ENCODE measurements around the gene CLEC3B.

CLEC3B gene

DNA sequence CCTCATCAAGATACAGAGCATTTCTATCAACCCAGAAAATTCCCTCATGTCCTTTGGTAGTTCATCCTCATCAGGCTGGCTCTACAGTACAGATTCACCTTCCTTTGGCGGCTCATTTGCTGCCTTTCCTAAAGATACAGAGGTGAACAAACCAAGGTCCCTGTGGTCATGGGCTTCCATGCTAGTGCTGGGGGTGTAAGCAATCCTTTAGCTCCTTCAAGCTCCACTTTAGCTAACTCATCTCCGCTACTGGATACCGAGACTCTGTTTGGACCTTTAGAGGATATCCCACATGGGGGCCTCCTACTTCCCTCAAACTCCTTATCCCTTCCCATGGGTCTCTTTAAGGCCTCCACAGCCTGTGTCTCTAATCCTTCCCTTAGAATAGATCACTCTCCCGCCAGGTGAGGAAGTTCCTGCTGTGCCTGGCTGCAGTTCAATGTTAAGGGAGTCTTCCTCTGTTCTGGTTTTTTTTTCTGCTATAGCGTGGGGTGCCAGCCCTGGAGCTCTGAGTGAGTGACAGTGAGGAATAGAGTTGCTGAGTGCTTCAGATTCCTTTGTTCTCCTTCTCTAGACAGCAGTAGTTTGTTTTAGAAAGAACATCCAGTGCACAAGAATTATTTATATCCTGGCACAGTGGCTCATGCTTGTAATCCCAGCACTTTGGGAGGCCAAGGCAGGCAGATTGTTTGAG, 30.7 kb downstream of the CLEC3B start:
- Histone ChIP-seq H3K27ac (ENCODE audit: low read depth, low read length) (no peak overlapping the region), H3K9me3 (ENCODE audit: control insufficient read depth, insufficient read depth, low read length) (no peaks in the 10 kb centered on the region), H3F3A (ENCODE audit: control insufficient read depth, insufficient read depth) (no peaks in the 10 kb centered on the region), H3K4me1 (ENCODE audit: control insufficient read depth, low read length) (no peaks in the 10 kb centered on the region), H4K20me1 (ENCODE audit: control insufficient read depth, insufficient read depth, low read depth, low read length) (no peaks in the 10 kb centered on the region), H3K9me2 (replicated peaks; ENCODE audit: control insufficient read depth, low read length) (no peaks in the 10 kb centered on the region), H3K4me3 (ENCODE audit: low read length) (no peak overlapping the region), H3K27me3 (ENCODE audit: control insufficient read depth, low read length) (peaks cover 5% of the 10 kb centered on the region), H3K4me2 (ENCODE audit: low read length) (no peak overlapping the region), H3K36me3 (ENCODE audit: control insufficient read depth, low read length) (no peaks in the 10 kb centered on the region), H3K79me2 (ENCODE audit: control insufficient read depth, low read length) (no peaks in the 10 kb centered on the region)
- TF ChIP-seq EZH2phosphoT487 (IDR thresholded peaks at IDR 0.05; ENCODE audit: borderline replicate concordance, low read length) = no peak
- TF ChIP-seq, protein P1, sequence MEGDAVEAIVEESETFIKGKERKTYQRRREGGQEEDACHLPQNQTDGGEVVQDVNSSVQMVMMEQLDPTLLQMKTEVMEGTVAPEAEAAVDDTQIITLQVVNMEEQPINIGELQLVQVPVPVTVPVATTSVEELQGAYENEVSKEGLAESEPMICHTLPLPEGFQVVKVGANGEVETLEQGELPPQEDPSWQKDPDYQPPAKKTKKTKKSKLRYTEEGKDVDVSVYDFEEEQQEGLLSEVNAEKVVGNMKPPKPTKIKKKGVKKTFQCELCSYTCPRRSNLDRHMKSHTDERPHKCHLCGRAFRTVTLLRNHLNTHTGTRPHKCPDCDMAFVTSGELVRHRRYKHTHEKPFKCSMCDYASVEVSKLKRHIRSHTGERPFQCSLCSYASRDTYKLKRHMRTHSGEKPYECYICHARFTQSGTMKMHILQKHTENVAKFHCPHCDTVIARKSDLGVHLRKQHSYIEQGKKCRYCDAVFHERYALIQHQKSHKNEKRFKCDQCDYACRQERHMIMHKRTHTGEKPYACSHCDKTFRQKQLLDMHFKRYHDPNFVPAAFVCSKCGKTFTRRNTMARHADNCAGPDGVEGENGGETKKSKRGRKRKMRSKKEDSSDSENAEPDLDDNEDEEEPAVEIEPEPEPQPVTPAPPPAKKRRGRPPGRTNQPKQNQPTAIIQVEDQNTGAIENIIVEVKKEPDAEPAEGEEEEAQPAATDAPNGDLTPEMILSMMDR (IDR thresholded peaks at IDR 0.05; ENCODE audit: low read depth, low read length, poor library complexity, severe bottlenecking) = no peak

DNA sequence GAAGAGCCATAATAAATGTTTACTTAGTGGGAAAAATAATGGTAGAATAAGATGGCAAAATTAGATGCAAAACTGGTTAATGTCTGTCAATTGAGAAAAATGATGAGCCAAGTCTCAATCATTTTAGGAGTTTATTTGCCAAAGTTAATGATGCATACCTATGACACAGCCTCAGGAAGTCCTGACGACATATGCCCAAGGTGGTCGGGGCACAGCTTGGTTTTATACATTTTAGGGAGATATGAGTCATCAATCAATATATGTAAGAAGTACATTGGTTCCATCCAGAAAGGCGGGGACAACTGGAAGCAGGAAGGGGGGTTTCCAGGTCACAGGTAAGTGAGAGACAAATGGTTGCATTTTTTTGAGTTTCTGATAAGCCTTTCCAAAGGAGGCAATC, 31.5 kb downstream of the CLEC3B start:
- TF ChIP-seq, protein P1 (IDR thresholded peaks at IDR 0.05; ENCODE audit: low read depth, low read length, poor library complexity, severe bottlenecking) = no peak
- TF ChIP-seq EZH2phosphoT487 (IDR thresholded peaks at IDR 0.05; ENCODE audit: borderline replicate concordance, low read length) = no peak
- Histone ChIP-seq H3K4me2 (ENCODE audit: low read length) (no peak overlapping the region), H3K27me3 (ENCODE audit: control insufficient read depth, low read length) (peaks cover 5% of the 10 kb centered on the region), H3K9me3 (ENCODE audit: control insufficient read depth, insufficient read depth, low read length) (no peaks in the 10 kb centered on the region), H3K4me1 (ENCODE audit: control insufficient read depth, low read length) (no peaks in the 10 kb centered on the region), H3K27ac (ENCODE audit: low read depth, low read length) (no peak overlapping the region), H3K36me3 (ENCODE audit: control insufficient read depth, low read length) (no peaks in the 10 kb centered on the region), H4K20me1 (ENCODE audit: control insufficient read depth, insufficient read depth, low read depth, low read length) (no peaks in the 10 kb centered on the region), H3F3A (ENCODE audit: control insufficient read depth, insufficient read depth) (no peaks in the 10 kb centered on the region), H3K79me2 (ENCODE audit: control insufficient read depth, low read length) (no peaks in the 10 kb centered on the region), H3K4me3 (ENCODE audit: low read length) (no peak overlapping the region), H3K9me2 (replicated peaks; ENCODE audit: control insufficient read depth, low read length) (no peaks in the 10 kb centered on the region)

DNA sequence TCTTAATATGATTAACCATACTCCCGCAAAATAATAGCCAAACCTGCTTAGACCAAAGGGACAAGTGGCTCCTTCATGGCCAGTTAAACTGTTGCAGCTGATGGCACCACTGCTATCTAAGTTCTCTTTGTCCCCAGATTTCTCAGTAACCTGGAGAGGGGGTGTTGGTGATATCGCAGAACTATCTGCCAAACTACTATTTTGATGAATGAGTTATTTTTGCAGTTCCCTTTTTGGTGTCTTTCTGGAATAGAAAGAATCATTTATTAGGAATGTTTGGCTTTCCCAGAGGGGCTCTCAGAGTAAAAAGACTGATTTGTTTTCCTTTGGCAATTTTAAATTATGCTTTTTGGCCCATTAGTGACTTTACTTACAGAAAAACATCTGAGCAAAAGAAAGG, 33.0 kb downstream of the CLEC3B start:
- Histone ChIP-seq H3K36me3 (ENCODE audit: control insufficient read depth, low read length) (no peaks in the 10 kb centered on the region), H4K20me1 (ENCODE audit: control insufficient read depth, insufficient read depth, low read depth, low read length) (no peaks in the 10 kb centered on the region), H3K9me3 (ENCODE audit: control insufficient read depth, insufficient read depth, low read length) (no peaks in the 10 kb centered on the region), H3F3A (ENCODE audit: control insufficient read depth, insufficient read depth) (no peaks in the 10 kb centered on the region), H3K79me2 (ENCODE audit: control insufficient read depth, low read length) (no peaks in the 10 kb centered on the region), H3K27ac (ENCODE audit: low read depth, low read length) (no peak overlapping the region), H3K4me2 (ENCODE audit: low read length) (no peak overlapping the region), H3K4me3 (ENCODE audit: low read length) (no peak overlapping the region), H3K27me3 (ENCODE audit: control insufficient read depth, low read length) (peaks cover 2% of the 10 kb centered on the region; the same call in 1 of the 2 replicates), H3K9me2 (replicated peaks; ENCODE audit: control insufficient read depth, low read length) (no peaks in the 10 kb centered on the region), H3K4me1 (ENCODE audit: control insufficient read depth, low read length) (no peaks in the 10 kb centered on the region)
- no peak for TF ChIP-seq EZH2phosphoT487 (IDR thresholded peaks at IDR 0.05; ENCODE audit: borderline replicate concordance, low read length)
- TF ChIP-seq, protein P1 (IDR thresholded peaks at IDR 0.05; ENCODE audit: low read depth, low read length, poor library complexity, severe bottlenecking) = no peak
